ENCODE measurements around the gene KCNE4. TPM values are rescaled to one million over a fixed set of nuclear protein-coding genes. Genes with fewer than 3 reads are reported as not detected.

Gene KCNE4
- total RNA-seq, 4 donors from 2014 or later: 1.9 to 16.6 (median 10.3) TPM

DNA sequence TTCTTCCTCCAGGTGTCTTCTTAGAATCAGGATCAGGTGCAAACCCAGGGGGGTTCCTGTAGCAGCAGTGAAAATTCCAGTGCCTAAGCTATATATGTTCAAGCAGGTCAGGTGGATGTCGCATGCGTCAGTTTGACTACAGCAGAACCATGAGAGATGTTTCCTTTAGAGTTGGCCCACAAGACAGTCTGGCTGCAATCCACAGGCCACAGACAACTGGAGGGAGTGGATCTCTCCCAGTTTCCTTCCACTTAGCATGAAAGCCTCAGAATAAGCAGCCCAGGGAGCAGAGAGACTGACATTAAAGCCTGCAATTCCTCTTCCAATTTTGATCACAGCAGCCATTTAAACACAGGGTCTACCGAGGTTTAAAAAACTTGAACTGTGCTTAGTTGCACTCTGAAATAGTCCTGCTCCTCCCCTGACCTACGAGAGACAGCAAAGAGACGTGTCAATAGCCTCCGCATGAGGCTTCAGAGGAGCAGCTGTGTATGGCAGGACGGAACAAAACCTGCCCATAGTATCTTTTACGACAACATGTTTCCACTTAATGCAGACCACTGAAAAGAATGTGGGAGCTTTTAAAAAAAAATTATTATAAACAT is 988 bp upstream of the KCNE4 start:
- TF ChIP-seq, protein P1, sequence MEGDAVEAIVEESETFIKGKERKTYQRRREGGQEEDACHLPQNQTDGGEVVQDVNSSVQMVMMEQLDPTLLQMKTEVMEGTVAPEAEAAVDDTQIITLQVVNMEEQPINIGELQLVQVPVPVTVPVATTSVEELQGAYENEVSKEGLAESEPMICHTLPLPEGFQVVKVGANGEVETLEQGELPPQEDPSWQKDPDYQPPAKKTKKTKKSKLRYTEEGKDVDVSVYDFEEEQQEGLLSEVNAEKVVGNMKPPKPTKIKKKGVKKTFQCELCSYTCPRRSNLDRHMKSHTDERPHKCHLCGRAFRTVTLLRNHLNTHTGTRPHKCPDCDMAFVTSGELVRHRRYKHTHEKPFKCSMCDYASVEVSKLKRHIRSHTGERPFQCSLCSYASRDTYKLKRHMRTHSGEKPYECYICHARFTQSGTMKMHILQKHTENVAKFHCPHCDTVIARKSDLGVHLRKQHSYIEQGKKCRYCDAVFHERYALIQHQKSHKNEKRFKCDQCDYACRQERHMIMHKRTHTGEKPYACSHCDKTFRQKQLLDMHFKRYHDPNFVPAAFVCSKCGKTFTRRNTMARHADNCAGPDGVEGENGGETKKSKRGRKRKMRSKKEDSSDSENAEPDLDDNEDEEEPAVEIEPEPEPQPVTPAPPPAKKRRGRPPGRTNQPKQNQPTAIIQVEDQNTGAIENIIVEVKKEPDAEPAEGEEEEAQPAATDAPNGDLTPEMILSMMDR (IDR thresholded peaks at IDR 0.05): no peak
- DNase-seq (ENCODE audit: low spot score) (no peak), ATAC-seq (ENCODE audit: low FRiP score) (no peak)

DNA sequence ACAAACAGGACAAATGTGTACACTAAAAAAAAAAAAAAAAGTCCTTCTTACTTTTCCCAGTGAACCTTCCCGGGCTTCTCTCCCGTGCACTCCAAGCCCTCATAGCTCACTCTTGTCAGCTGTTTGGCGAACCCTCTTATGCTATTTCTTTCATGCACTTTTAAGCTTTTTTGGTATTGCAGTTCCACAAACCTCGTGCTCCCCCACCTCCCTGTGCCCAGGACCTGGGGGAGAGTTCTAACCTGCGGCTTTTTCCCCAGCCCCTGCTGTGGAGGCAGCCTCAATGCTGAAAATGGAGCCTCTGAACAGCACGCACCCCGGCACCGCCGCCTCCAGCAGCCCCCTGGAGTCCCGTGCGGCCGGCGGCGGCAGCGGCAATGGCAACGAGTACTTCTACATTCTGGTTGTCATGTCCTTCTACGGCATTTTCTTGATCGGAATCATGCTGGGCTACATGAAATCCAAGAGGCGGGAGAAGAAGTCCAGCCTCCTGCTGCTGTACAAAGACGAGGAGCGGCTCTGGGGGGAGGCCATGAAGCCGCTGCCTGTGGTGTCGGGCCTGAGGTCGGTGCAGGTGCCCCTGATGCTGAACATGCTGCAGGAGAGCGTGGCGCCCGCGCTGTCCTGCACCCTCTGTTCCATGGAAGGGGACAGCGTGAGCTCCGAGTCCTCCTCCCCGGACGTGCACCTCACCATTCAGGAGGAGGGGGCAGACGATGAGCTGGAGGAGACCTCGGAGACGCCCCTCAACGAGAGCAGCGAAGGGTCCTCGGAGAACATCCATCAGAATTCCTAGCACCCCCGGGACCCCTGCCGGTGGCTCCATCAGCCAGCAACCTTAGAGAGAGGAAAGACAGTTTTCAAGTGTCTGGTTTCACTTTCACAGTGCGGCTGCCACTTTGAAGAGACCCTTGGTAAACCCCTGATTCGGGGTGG is 826 bp downstream of the KCNE4 start:
- TF ChIP-seq, protein P1 (IDR thresholded peaks at IDR 0.05): no peak
- DNase-seq (ENCODE audit: low spot score) (no peak), ATAC-seq (ENCODE audit: low FRiP score) (no peak)

DNA sequence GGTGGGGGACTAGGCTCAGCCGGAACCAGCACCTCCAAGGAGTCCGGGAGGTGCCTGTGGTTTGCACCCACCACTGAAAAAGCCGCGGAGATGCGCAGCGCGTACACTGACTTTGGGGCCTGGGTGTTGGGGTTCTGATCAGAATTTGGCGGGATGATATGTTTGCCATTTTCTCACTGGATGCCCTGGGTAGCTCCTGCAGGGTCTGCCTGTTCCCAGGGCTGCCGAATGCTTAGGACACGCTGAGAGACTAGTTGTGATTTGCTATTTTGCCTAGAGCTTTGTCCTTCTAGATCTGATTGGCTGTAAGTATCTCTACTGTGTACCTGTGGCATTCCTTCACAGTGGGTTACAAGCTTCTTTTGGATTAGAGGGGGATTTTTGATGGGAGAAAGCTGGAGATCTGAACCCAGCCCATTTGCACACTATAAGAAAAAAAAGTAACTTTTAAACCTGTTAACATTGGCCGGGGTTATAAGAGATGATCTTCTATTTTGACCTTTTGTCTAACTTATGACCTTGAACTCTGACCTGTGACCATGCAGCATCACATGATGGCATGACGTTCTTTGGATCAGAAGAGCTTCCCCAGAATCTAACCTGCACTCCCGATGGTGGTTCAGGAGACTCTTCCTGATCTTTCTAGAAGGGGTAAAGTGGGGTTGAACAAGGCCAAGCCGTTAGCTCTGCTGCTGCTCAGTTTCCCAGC is 1.6 kb downstream of the KCNE4 start:
- TF ChIP-seq, protein P1 (IDR thresholded peaks at IDR 0.05): no peak
- no peak for DNase-seq (ENCODE audit: low spot score)
- no peak for ATAC-seq (ENCODE audit: low FRiP score)

DNA sequence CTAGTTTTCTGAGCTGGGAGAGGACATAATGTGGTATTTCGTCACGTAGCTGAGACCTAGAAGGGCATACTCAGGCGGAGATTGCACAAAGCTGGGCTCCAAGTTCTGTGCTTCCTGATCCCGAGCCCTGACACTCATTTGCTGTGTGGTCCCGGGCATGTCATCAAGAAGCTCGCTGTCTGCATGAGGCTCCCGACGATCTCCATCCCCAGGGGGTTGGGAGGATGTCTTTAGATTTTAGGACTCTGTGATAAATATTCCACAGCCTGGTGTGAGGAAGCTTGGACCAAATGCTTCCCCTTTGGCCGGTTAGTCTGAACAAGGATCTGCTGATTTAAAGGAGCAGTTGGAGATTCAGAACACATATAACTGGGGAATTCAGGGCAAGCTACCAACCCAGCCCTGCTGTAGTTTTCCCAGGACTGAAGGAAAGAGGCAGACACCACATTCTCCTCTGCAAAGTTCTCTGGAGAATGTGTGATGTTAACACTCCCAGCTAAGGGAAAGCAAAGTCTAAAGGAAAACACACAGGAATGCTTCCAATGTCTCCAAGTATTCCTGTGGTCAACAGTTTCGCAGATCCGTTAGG is 2.3 kb downstream of the KCNE4 start:
- ATAC-seq (ENCODE audit: low FRiP score): no peak
- DNase-seq (ENCODE audit: low spot score): no peak
- TF ChIP-seq, protein P1 (IDR thresholded peaks at IDR 0.05): no peak

DNA sequence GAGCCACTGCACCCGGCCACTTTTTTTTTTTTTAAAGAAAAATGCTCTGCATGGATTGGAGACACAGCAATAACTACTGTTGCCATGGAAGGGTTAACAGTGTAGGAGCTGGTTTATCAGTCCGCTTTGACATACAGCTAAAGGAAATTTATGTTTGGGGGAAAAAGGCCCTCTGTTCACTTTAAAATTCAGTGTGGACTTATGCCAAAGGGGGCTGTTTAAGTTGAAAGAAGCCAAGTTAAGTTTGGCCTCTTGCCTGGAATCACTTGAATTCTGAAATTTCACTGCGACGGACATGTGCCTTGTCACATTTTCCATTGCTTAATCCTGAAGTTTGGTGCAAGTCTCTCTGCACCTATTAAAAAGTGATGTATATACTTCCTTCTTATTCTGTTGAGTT is 3.1 kb downstream of the KCNE4 start:
- DNase-seq (ENCODE audit: low spot score): no peak
- ATAC-seq (ENCODE audit: low FRiP score): no peak
- TF ChIP-seq, protein P1 (IDR thresholded peaks at IDR 0.05): no peak

DNA sequence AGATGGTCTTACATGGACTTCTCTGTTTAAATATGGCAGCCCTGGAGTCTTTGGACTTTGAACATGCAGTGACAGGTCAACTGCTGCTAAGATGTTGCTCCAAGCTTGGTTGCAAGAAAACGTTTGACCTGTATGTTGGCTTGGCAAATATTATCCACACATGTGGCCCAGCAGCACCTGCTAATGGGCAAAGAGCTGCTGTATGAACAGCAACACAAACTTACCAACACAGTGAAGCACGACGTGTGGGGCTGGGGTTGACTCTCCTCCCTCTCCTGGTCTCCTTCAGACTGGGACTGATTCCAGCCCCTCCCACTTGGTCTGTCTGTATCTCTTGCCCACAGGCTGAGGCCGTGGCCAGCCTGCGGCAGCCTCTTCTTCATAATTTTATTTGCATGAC is 3.8 kb downstream of the KCNE4 start:
- TF ChIP-seq, protein P1 (IDR thresholded peaks at IDR 0.05): no peak
- no peak for DNase-seq (ENCODE audit: low spot score)
- ATAC-seq (ENCODE audit: low FRiP score): no peak
